H1 (cell line): ENCODE results near the gene TNRC6B. TPM values are rescaled to one million over a fixed set of nuclear protein-coding genes. Genes with fewer than 3 reads are reported as not detected.

Experiments used
- CTCF ChIA-PET: fragments of 300-600 bp; sonication (Branson Sonifier 250); formaldehyde crosslinking; loops from one replicate; lab custom pipeline; 2021; ENCODE audit not compliant: partially characterized antibody; lab: Charles Lee
- POLR2A ChIA-PET: fragments of 300-600 bp; sonication (Branson Sonifier 250); formaldehyde crosslinking; loops from one replicate; lab custom pipeline; 2021; ENCODE audit warnings: inconsistent platforms; ENCODE audit not compliant: partially characterized antibody; lab: Charles Lee
- DNase-seq, 2 experiments: peaks; one replicate each; pipeline versions ENCODE4 v3.0.0 to v3.0.0-alpha.2; 2010 to 2022; ENCODE audit warnings: low spot score in 2 of 2, low read depth in 1 of 2, mixed read lengths in 1 of 2
- FAIRE-seq: peaks from 2 replicates; lab custom pipeline; 2011; peaks lifted over from hg19 to GRCh38; lab: Jason Lieb, UNC
- H2AFZ ChIP-seq: 2 replicates; pipeline ENCODE4 v1.8.1; 2012; ENCODE audit warnings: low read length, inconsistent platforms
- H2AK5ac ChIP-seq: 2 replicates; pipeline ENCODE4 v1.6.1; 2013; ENCODE audit warnings: low read depth, low read length
- H2BK120ac ChIP-seq: replicated peaks from 2 replicates; pipeline ENCODE3; 2013; ENCODE audit warnings: low read depth, low read length, inconsistent platforms
- H2BK12ac ChIP-seq: 2 replicates; pipeline ENCODE4 v1.6.1; 2013; ENCODE audit warnings: low read depth, low read length
- H2BK15ac ChIP-seq: 2 replicates; pipeline ENCODE4 v1.6.1; 2013; ENCODE audit warnings: low read length
- H2BK20ac ChIP-seq: 2 replicates; pipeline ENCODE4 v1.6.1; 2013; ENCODE audit warnings: low read length
- H2BK5ac ChIP-seq: 2 replicates; pipeline ENCODE4 v1.6.1; 2013; ENCODE audit warnings: low read depth, low read length
- H3K14ac ChIP-seq: 2 replicates; pipeline ENCODE4 v1.6.1; 2013; ENCODE audit warnings: inconsistent platforms; ENCODE audit not compliant: insufficient read length
- H3K18ac ChIP-seq: 2 replicates; pipeline ENCODE4 v1.6.1; 2013; ENCODE audit warnings: low read length; ENCODE audit errors: extremely low read depth
- H3K23ac ChIP-seq: 2 replicates; pipeline ENCODE4 v1.6.1; 2013; ENCODE audit warnings: inconsistent platforms; ENCODE audit not compliant: insufficient read length
- H3K23me2 ChIP-seq: 2 replicates; pipeline ENCODE4 v1.6.1; 2013; ENCODE audit warnings: low read depth, low read length
- H3K27ac ChIP-seq: 2 replicates; pipeline ENCODE4 v1.6.1; 2011; ENCODE audit warnings: low read depth, low read length, inconsistent platforms
- H3K27me3 ChIP-seq, 4 experiments: replicated peaks in 1 of 4; 1 replicate in 1 of 4; 2 replicates in 3 of 4; pipeline versions ENCODE4 v1.6.1 to v1.8.1; 2011 to 2013; ENCODE audit warnings: low read length in 3 of 4, mild to moderate bottlenecking in 3 of 4, inconsistent platforms in 2 of 4, mixed read lengths in 2 of 4, moderate library complexity in 1 of 4; ENCODE audit not compliant: control insufficient read depth in 3 of 4, insufficient read depth in 3 of 4; ENCODE audit errors: extremely low read depth in 1 of 4
- H3K36me3 ChIP-seq, 4 experiments: 2 replicates each; pipeline versions ENCODE4 v1.6.1 to v1.8.1; 2011 to 2013; ENCODE audit warnings: mild to moderate bottlenecking in 4 of 4, low read length in 3 of 4, moderate library complexity in 2 of 4, control low read depth in 1 of 4, inconsistent platforms in 1 of 4; ENCODE audit not compliant: insufficient read depth in 4 of 4, control insufficient read depth in 2 of 4
- H3K4ac ChIP-seq: replicated peaks from 2 replicates; pipeline ENCODE3; 2013; ENCODE audit warnings: low read length, low read depth, mixed read lengths, inconsistent platforms; ENCODE audit not compliant: insufficient read length
- H3K4me1 ChIP-seq, 4 experiments: replicated peaks in 1 of 4; 1 replicate in 1 of 4; 2 replicates in 3 of 4; pipeline versions ENCODE4 v1.6.1 to v1.8.1; 2011 to 2013; ENCODE audit warnings: low read length in 3 of 4, inconsistent platforms in 2 of 4, mixed read lengths in 1 of 4; ENCODE audit not compliant: insufficient read depth in 4 of 4, control insufficient read depth in 3 of 4
- H3K4me2 ChIP-seq, 2 experiments: 2 replicates each; pipeline versions ENCODE4 v1.6.1 to v1.8.1; 2011 to 2013; ENCODE audit warnings: low read depth in 2 of 2, low read length in 2 of 2, control low read depth in 1 of 2, inconsistent platforms in 1 of 2, mild to moderate bottlenecking in 1 of 2; ENCODE audit not compliant: insufficient read depth in 1 of 2
- H3K4me3 ChIP-seq, 4 experiments: fragments of 200-600, 300-600 bp in 1 of 4; sonication (generic), shearing (Covaris generic), sonication (Bioruptor Twin) in 1 of 4; 2 replicates each; pipeline versions ENCODE4 v1.5.1 to v1.8.1; 2011 to 2016; ENCODE audit warnings: low read length in 4 of 4, low read depth in 3 of 4, control low read depth in 2 of 4, inconsistent platforms in 2 of 4, mild to moderate bottlenecking in 2 of 4, mixed read lengths in 1 of 4, moderate library complexity in 1 of 4; ENCODE audit not compliant: insufficient read depth in 2 of 4; ENCODE audit errors: extremely low read depth in 1 of 4
- H3K56ac ChIP-seq: replicated peaks from 2 replicates; pipeline ENCODE3; 2013; ENCODE audit warnings: low read depth, mild to moderate bottlenecking, mixed read lengths, low read length, inconsistent platforms; ENCODE audit not compliant: insufficient read length
- H3K79me1 ChIP-seq: 2 replicates; pipeline ENCODE4 v1.6.1; 2013; ENCODE audit warnings: low read depth, low read length, control low read depth
- H3K79me2 ChIP-seq, 2 experiments: 2 replicates each; pipeline versions ENCODE4 v1.6.1 to v1.8.1; 2012 to 2013; ENCODE audit warnings: low read length in 2 of 2, mild to moderate bottlenecking in 2 of 2, inconsistent platforms in 1 of 2; ENCODE audit not compliant: insufficient read depth in 2 of 2, control insufficient read depth in 1 of 2
- H3K9ac ChIP-seq, 4 experiments: replicated peaks in 1 of 4; 1 replicate in 1 of 4; 2 replicates in 3 of 4; pipeline versions ENCODE4 v1.6.1 to v1.8.1; 2011 to 2013; ENCODE audit warnings: low read depth in 3 of 4, low read length in 3 of 4, control low read depth in 2 of 4, mild to moderate bottlenecking in 2 of 4, moderate library complexity in 2 of 4, inconsistent platforms in 1 of 4; ENCODE audit errors: extremely low read depth in 1 of 4
- H3K9me3 ChIP-seq, 2 experiments: 2 replicates each; pipeline versions ENCODE4 v1.6.1 to v1.8.1; 2012 to 2013; ENCODE audit warnings: mild to moderate bottlenecking in 2 of 2, moderate library complexity in 2 of 2, control low read depth in 1 of 2, inconsistent platforms in 1 of 2, low read depth in 1 of 2, low read length in 1 of 2, mixed read lengths in 1 of 2; ENCODE audit not compliant: insufficient read depth in 2 of 2
- H4K20me1 ChIP-seq, 2 experiments: replicated peaks in 1 of 2; 2 replicates each; pipeline versions ENCODE3 to v1.8.1; 2011 to 2013; ENCODE audit warnings: inconsistent platforms in 2 of 2, low read length in 2 of 2, mild to moderate bottlenecking in 1 of 2; ENCODE audit not compliant: insufficient read depth in 2 of 2, control insufficient read depth in 1 of 2
- H4K5ac ChIP-seq: 2 replicates; pipeline ENCODE4 v1.6.1; 2013; ENCODE audit warnings: low read length, low read depth, mixed read lengths, inconsistent platforms; ENCODE audit not compliant: insufficient read length
- H4K8ac ChIP-seq: 2 replicates; pipeline ENCODE4 v1.8.0; 2013; ENCODE audit warnings: mild to moderate bottlenecking, moderate library complexity, low read length, inconsistent platforms; ENCODE audit not compliant: insufficient read depth; ENCODE audit errors: extremely low read depth
- H4K91ac ChIP-seq: replicated peaks from 2 replicates; pipeline ENCODE3; 2013; ENCODE audit warnings: low read length, mixed read lengths, inconsistent platforms; ENCODE audit not compliant: insufficient read length
- MAFK ChIP-seq: IDR thresholded peaks from 2 replicates; pipeline ENCODE4 v1.6.1; 2012; ENCODE audit warnings: low read depth, mild to moderate bottlenecking, improper control_type of control experiment, low read length
- RAD21 ChIP-seq, 2 experiments: IDR thresholded peaks in 1 of 2; conservative IDR thresholded peaks in 1 of 2; 2 replicates each; pipeline ENCODE4 v1.6.1; 2011; ENCODE audit warnings: low read depth in 2 of 2, low read length in 2 of 2, improper control_type of control experiment in 1 of 2, inconsistent platforms in 1 of 2, mild to moderate bottlenecking in 1 of 2, moderate library complexity in 1 of 2
- WGBS, 2 experiments: shearing (Covaris generic) in 1 of 2; methylation state at CpG; one replicate each; pipeline versions ENCODE4 v1.1.6 to v1.1.7; 2013 to 2015; ENCODE audit warnings: low lambda C conversion rate in 2 of 2, mixed read lengths in 2 of 2, inconsistent platforms in 1 of 2, low coverage in 1 of 2, missing lambda C conversion rate in 1 of 2; ENCODE audit not compliant: insufficient replicate concordance in 2 of 2, insufficient coverage in 1 of 2, insufficient read length in 1 of 2; ENCODE audit errors: extremely low coverage in 1 of 2, missing lambda C conversion rate in 1 of 2; 5-methylcytosine and 5-hydroxymethylcytosine counted together
- polyA plus RNA-seq, 7 experiments: library from polyadenylated mRNA; depleted of rRNA in 3 of 7; stranded (reverse) in 5 of 7; unstranded in 2 of 7; fragments of >200 nt in 5 of 7; fragments of 200-250 nt in 2 of 7; gene quantifications; 1 replicate in 5 of 7; 2 replicates in 1 of 7; 4 replicates in 1 of 7; pipeline versions ENCODE4 v1.2.1 to v1.2.3, GENCODE V29; 2011 to 2013; ENCODE audit warnings: missing spikeins in 2 of 7, mixed read lengths in 2 of 7
- total RNA-seq: library from RNA; stranded (reverse); fragmentation: NEBNext Ultra II Directional; extraction: Animal tissue kit (Norgen Biotek cat#: 25700); gene quantifications from 2 replicates; pipeline ENCODE4 v1.2.1, GENCODE V29; 2021
- TF ChIP-seq, protein P1 (sequence below): IDR thresholded peaks from 2 replicates; pipeline ENCODE4 v1.6.1; 2012; ENCODE audit warnings: low read length, inconsistent platforms
- TF ChIP-seq, protein P2 (sequence below), 3 experiments: IDR thresholded peaks; 1 replicate in 2 of 3; 2 replicates in 1 of 3; pipeline versions ENCODE4 v1.5.1 to v1.6.1; 2011; ENCODE audit warnings: low read length in 3 of 3, mild to moderate bottlenecking in 3 of 3, inconsistent platforms in 2 of 3, low read depth in 1 of 3, moderate library complexity in 1 of 3; ENCODE audit not compliant: insufficient read depth in 1 of 3; ENCODE audit errors: control extremely low read depth in 1 of 3

The TNRC6B gene
- total and polyA plus RNA-seq, 2 of the 8 experiments (the other 6 are each of a cell fraction or from before 2014, with no cell fraction given) = 12.5 to 48.9 TPM

DNA sequence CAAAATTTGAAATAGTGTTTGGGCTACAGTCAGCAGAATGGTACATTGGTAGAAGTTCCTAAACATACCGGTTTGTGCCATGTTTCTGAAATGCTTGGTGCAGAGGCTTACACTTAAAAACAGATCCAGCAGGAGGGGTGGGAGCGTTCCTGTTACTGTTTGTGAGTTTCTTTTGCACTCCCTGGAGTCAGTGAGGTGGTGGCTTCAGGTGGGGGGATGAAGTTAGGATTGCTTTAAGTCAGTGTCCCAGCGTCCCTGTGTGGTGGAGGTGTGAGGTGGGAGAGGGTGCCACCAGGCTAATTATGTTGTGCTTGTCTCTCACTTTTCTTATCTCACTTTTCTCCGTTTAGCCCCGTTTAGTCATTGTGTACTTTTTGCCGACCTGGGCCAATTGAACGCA is 9.7 kb downstream of the TNRC6B start:
- FAIRE-seq (no peak), DNase-seq (no peak)
- no peaks in the 10 kb centered on the region; the same call in 1 of the 2 replicates for H3K23me2 ChIP-seq
- no peak overlapping the region for H2BK5ac ChIP-seq
- H4K91ac ChIP-seq = no peak overlapping the region
- H2BK120ac ChIP-seq = no peak overlapping the region
- no peaks in the 10 kb centered on the region for H3K27me3 ChIP-seq
- ChIA-PET CTCF (no interaction called here), POLR2A (interaction anchor here (1.8 to 11.8 kb wide), 2 partner anchors 10 to 11 kb away, joined by 5 to 224 read pairs; partner anchors contain the start of gene TNRC6B)
- peaks cover 60 to 100% of the 10 kb centered on the region in 2 experiments for H3K79me2 ChIP-seq
- no peak overlapping the region for H4K8ac ChIP-seq
- TF ChIP-seq RAD21 (IDR thresholded peaks at IDR 0.05 in 1 of 2, conservative IDR thresholded peaks at IDR 0.05 in 1 of 2; ENCODE audit: low read depth in 2 of 2, low read length in 2 of 2) (peak; percentile 31 to 46), MAFK (no peak)
- TF ChIP-seq, protein P1, sequence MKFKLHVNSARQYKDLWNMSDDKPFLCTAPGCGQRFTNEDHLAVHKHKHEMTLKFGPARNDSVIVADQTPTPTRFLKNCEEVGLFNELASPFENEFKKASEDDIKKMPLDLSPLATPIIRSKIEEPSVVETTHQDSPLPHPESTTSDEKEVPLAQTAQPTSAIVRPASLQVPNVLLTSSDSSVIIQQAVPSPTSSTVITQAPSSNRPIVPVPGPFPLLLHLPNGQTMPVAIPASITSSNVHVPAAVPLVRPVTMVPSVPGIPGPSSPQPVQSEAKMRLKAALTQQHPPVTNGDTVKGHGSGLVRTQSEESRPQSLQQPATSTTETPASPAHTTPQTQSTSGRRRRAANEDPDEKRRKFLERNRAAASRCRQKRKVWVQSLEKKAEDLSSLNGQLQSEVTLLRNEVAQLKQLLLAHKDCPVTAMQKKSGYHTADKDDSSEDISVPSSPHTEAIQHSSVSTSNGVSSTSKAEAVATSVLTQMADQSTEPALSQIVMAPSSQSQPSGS = no peak
- TF ChIP-seq, protein P2, sequence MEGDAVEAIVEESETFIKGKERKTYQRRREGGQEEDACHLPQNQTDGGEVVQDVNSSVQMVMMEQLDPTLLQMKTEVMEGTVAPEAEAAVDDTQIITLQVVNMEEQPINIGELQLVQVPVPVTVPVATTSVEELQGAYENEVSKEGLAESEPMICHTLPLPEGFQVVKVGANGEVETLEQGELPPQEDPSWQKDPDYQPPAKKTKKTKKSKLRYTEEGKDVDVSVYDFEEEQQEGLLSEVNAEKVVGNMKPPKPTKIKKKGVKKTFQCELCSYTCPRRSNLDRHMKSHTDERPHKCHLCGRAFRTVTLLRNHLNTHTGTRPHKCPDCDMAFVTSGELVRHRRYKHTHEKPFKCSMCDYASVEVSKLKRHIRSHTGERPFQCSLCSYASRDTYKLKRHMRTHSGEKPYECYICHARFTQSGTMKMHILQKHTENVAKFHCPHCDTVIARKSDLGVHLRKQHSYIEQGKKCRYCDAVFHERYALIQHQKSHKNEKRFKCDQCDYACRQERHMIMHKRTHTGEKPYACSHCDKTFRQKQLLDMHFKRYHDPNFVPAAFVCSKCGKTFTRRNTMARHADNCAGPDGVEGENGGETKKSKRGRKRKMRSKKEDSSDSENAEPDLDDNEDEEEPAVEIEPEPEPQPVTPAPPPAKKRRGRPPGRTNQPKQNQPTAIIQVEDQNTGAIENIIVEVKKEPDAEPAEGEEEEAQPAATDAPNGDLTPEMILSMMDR (IDR thresholded peaks at IDR 0.05; ENCODE audit: control extremely low read depth in 1 of 3, insufficient read depth in 1 of 3, low read depth in 1 of 3, low read length in 3 of 3) = 0 out of 4 replicates have a peak, but pooled peaks of 1 of the 3 experiments have one; percentile 4
- H3K4me1 ChIP-seq = peaks cover 12 to 29% (median 21%) of the 10 kb centered on the region in 4 experiments; a peak in 6 of 7 replicates
- no peak overlapping the region for H2AFZ ChIP-seq
- H3K79me1 ChIP-seq = peaks cover 9% of the 10 kb centered on the region
- H3K4me3 ChIP-seq = no peak overlapping the region
- peak overlapping the region; percentile 2 to 14; a peak in 2 of 4 replicates for H3K4me2 ChIP-seq
- no peaks in the 10 kb centered on the region for H3K36me3 ChIP-seq
- peaks cover 16 to 25% of the 10 kb centered on the region in 2 experiments for H4K20me1 ChIP-seq
- H2BK20ac ChIP-seq = no peak overlapping the region
- H3K23ac ChIP-seq = no peak overlapping the region
- no peak overlapping the region; a peak in 1 of 7 replicates for H3K9ac ChIP-seq
- H3K18ac ChIP-seq = no peak overlapping the region
- H2BK15ac ChIP-seq = no peak overlapping the region
- no peak overlapping the region for H4K5ac ChIP-seq
- no peak overlapping the region for H3K27ac ChIP-seq
- 76% methylated on average over 7 of the region's 7 CpGs; no CpG with 5 or more reads in 1 of the 2 experiments for WGBS, 2 experiments
- H3K4ac ChIP-seq = no peak overlapping the region
- H2AK5ac ChIP-seq = no peak overlapping the region; the same call in 1 of the 2 replicates
- no peak overlapping the region for H3K14ac ChIP-seq
- H3K56ac ChIP-seq = no peak overlapping the region
- no peak overlapping the region for H2BK12ac ChIP-seq
- no peaks in the 10 kb centered on the region for H3K9me3 ChIP-seq
